Neural cell (in vitro differentiated cells): ENCODE results near the gene INS. TPM values are rescaled to one million over a fixed set of nuclear protein-coding genes. Genes with fewer than 3 reads are reported as not detected.

Source experiments
- H2AFZ ChIP-seq: fragments of 200-600, 300-800 bp; sonication (generic), shearing (Covaris generic); 2 replicates; pipeline ENCODE4 v1.6.0; 2014; ENCODE audit warnings: low read depth, mild to moderate bottlenecking, antibody characterized with exemption, low read length, moderate library complexity
- H3F3A ChIP-seq: fragments of 200-600 bp; shearing (Covaris generic); 2 replicates; pipeline ENCODE4 v1.6.1; 2016; ENCODE audit warnings: mild to moderate bottlenecking, moderate library complexity, mixed read lengths, antibody characterized with exemption, low read length; ENCODE audit not compliant: insufficient read depth, poor library complexity, severe bottlenecking
- H3K27ac ChIP-seq: fragments of 200-600, 300-800 bp; sonication (generic), shearing (Covaris generic); 2 replicates; pipeline ENCODE4 v1.5.1; 2014; ENCODE audit warnings: mild to moderate bottlenecking, low read length, moderate library complexity
- H3K27me3 ChIP-seq: fragments of 300-800, 200-600 bp; sonication (generic), shearing (Covaris generic); 2 replicates; pipeline ENCODE4 v1.6.0; 2014; ENCODE audit warnings: mild to moderate bottlenecking, low read depth, low read length, moderate library complexity; ENCODE audit not compliant: insufficient read depth
- H3K36me3 ChIP-seq: fragments of 300-800, 200-600 bp; sonication (generic), shearing (Covaris generic); 2 replicates; pipeline ENCODE4 v1.5.1; 2014; ENCODE audit warnings: mild to moderate bottlenecking, antibody characterized with exemption, low read length, moderate library complexity; ENCODE audit not compliant: insufficient read depth
- H3K4me2 ChIP-seq: fragments of 300-800, 200-600 bp; sonication (generic), shearing (Covaris generic); 2 replicates; pipeline ENCODE4 v1.6.0; 2014; ENCODE audit warnings: mild to moderate bottlenecking, low read length
- H3K4me3 ChIP-seq: fragments of 300-800, 200-600 bp; sonication (generic), shearing (Covaris generic); 2 replicates; pipeline ENCODE4 v1.5.1; 2014; ENCODE audit warnings: mild to moderate bottlenecking, low read length, moderate library complexity
- H3K79me2 ChIP-seq: fragments of 200-600 bp; shearing (Covaris generic); replicated peaks from 2 replicates; pipeline ENCODE4 v1.6.0; 2014; ENCODE audit warnings: mild to moderate bottlenecking, low read length, moderate library complexity; ENCODE audit not compliant: insufficient read depth
- H3K9ac ChIP-seq: fragments of 300-800, 200-600 bp; sonication (generic), shearing (Covaris generic); 2 replicates; pipeline ENCODE4 v1.6.1; 2016; ENCODE audit warnings: mild to moderate bottlenecking, low read length, mixed read lengths
- H3K9me2 ChIP-seq: fragments of 200-600 bp; shearing (Covaris generic); 2 replicates; pipeline ENCODE4 v1.6.1; 2016; ENCODE audit warnings: mild to moderate bottlenecking, low read length, mixed read lengths; ENCODE audit not compliant: insufficient read depth
- H3K9me3 ChIP-seq: fragments of 200-600, 300-800 bp; sonication (generic), shearing (Covaris generic); 2 replicates; pipeline ENCODE4 v1.6.1; 2016; ENCODE audit warnings: mild to moderate bottlenecking, mixed run types, low read length, moderate library complexity, mixed read lengths
- H4K20me1 ChIP-seq: fragments of 200-600 bp; shearing (Covaris generic); 2 replicates; pipeline ENCODE4 v1.6.1; 2016; ENCODE audit warnings: mild to moderate bottlenecking, mixed run types; ENCODE audit not compliant: insufficient read depth
- EP300 ChIP-seq: fragments of 450-650 bp; conservative IDR thresholded peaks from 2 replicates; pipeline ENCODE4 v1.6.1; 2014; ENCODE audit warnings: antibody characterized with exemption, mild to moderate bottlenecking, moderate library complexity; ENCODE audit not compliant: poor library complexity, severe bottlenecking
- EZH2 ChIP-seq: fragments of 200-600, 300-800 bp; shearing (Covaris generic), sonication (generic); IDR thresholded peaks from 2 replicates; pipeline ENCODE4 v1.6.1; 2014; ENCODE audit warnings: antibody characterized with exemption, low read length, borderline replicate concordance, mild to moderate bottlenecking; ENCODE audit not compliant: insufficient read depth, poor library complexity, severe bottlenecking
- MXI1 ChIP-seq: fragments of 450-650 bp; conservative IDR thresholded peaks from 2 replicates; pipeline ENCODE4 v1.6.1; 2014; ENCODE audit warnings: antibody characterized with exemption, mild to moderate bottlenecking; ENCODE audit not compliant: poor library complexity, severe bottlenecking
- POLR2AphosphoS5 ChIP-seq: IDR thresholded peaks from 2 replicates; pipeline ENCODE4 v1.6.1; 2012
- RAD21 ChIP-seq: fragments of 450-650 bp; conservative IDR thresholded peaks from 2 replicates; pipeline ENCODE4 v1.6.1; 2014; ENCODE audit warnings: antibody characterized with exemption, mild to moderate bottlenecking, moderate library complexity
- SMC3 ChIP-seq: fragments of 450-650 bp; conservative IDR thresholded peaks from 2 replicates; pipeline ENCODE4 v1.6.1; 2014; ENCODE audit warnings: antibody characterized with exemption, mild to moderate bottlenecking, moderate library complexity; ENCODE audit not compliant: poor library complexity
- TAF1 ChIP-seq: IDR thresholded peaks from 2 replicates; pipeline ENCODE4 v1.6.1; 2012; ENCODE audit warnings: low read depth
- polyA plus RNA-seq: library from polyadenylated mRNA; depleted of rRNA; stranded (reverse); fragments of >200 nt; gene quantifications from 2 replicates; pipeline ENCODE4 v1.2.3, GENCODE V29; 2014
- TF ChIP-seq, protein P1 (sequence below): IDR thresholded peaks from 2 replicates; pipeline ENCODE4 v1.6.1; 2012; ENCODE audit warnings: borderline replicate concordance
- TF ChIP-seq, protein P2 (sequence below): fragments of 450-650 bp; IDR thresholded peaks from 2 replicates; pipeline ENCODE4 v1.5.1; 2014; ENCODE audit warnings: antibody characterized with exemption, mild to moderate bottlenecking, moderate library complexity; ENCODE audit not compliant: poor library complexity, severe bottlenecking

INS gene
- polyA plus RNA-seq, 1 donor from 2014 or later, result not detected

- Histone ChIP-seq H4K20me1 (no peaks in the 10 kb centered on the region), H3K79me2 (no peaks in the 10 kb centered on the region), H3K27me3 (no peaks in the 10 kb centered on the region), H2AFZ (no peak overlapping the region), H3K9me2 (no peaks in the 10 kb centered on the region), H3K36me3 (no peaks in the 10 kb centered on the region), H3K4me3 (no peak overlapping the region), H3K4me2 (no peak overlapping the region), H3K27ac (no peak overlapping the region), H3F3A (no peaks in the 10 kb centered on the region), H3K9ac (no peak overlapping the region), H3K9me3 (peaks cover 6% of the 10 kb centered on the region)
- TF ChIP-seq TAF1, result no peak
- no peak for TF ChIP-seq MXI1
- no peak for TF ChIP-seq EP300
- TF ChIP-seq, protein P1, sequence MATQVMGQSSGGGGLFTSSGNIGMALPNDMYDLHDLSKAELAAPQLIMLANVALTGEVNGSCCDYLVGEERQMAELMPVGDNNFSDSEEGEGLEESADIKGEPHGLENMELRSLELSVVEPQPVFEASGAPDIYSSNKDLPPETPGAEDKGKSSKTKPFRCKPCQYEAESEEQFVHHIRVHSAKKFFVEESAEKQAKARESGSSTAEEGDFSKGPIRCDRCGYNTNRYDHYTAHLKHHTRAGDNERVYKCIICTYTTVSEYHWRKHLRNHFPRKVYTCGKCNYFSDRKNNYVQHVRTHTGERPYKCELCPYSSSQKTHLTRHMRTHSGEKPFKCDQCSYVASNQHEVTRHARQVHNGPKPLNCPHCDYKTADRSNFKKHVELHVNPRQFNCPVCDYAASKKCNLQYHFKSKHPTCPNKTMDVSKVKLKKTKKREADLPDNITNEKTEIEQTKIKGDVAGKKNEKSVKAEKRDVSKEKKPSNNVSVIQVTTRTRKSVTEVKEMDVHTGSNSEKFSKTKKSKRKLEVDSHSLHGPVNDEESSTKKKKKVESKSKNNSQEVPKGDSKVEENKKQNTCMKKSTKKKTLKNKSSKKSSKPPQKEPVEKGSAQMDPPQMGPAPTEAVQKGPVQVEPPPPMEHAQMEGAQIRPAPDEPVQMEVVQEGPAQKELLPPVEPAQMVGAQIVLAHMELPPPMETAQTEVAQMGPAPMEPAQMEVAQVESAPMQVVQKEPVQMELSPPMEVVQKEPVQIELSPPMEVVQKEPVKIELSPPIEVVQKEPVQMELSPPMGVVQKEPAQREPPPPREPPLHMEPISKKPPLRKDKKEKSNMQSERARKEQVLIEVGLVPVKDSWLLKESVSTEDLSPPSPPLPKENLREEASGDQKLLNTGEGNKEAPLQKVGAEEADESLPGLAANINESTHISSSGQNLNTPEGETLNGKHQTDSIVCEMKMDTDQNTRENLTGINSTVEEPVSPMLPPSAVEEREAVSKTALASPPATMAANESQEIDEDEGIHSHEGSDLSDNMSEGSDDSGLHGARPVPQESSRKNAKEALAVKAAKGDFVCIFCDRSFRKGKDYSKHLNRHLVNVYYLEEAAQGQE, result no peak
- no peak for TF ChIP-seq EZH2
- TF ChIP-seq, protein P2, sequence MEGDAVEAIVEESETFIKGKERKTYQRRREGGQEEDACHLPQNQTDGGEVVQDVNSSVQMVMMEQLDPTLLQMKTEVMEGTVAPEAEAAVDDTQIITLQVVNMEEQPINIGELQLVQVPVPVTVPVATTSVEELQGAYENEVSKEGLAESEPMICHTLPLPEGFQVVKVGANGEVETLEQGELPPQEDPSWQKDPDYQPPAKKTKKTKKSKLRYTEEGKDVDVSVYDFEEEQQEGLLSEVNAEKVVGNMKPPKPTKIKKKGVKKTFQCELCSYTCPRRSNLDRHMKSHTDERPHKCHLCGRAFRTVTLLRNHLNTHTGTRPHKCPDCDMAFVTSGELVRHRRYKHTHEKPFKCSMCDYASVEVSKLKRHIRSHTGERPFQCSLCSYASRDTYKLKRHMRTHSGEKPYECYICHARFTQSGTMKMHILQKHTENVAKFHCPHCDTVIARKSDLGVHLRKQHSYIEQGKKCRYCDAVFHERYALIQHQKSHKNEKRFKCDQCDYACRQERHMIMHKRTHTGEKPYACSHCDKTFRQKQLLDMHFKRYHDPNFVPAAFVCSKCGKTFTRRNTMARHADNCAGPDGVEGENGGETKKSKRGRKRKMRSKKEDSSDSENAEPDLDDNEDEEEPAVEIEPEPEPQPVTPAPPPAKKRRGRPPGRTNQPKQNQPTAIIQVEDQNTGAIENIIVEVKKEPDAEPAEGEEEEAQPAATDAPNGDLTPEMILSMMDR, result no peak
- no peak for TF ChIP-seq RAD21
- TF ChIP-seq POLR2AphosphoS5, result no peak
- TF ChIP-seq SMC3, result no peak
Observed at GRCh38 chr11:2116680-2117079, 44.3 kb downstream of the INS start.

- TF ChIP-seq MXI1, result no peak
- no peak for TF ChIP-seq TAF1
- TF ChIP-seq RAD21, result no peak
- TF ChIP-seq, protein P1, result no peak
- TF ChIP-seq POLR2AphosphoS5, result no peak
- no peak for TF ChIP-seq EP300
- TF ChIP-seq, protein P2, result no peak
- no peak for TF ChIP-seq SMC3
- TF ChIP-seq EZH2, result no peak
- Histone ChIP-seq H4K20me1 (no peaks in the 10 kb centered on the region), H3K27me3 (no peaks in the 10 kb centered on the region), H3F3A (no peaks in the 10 kb centered on the region), H3K36me3 (no peaks in the 10 kb centered on the region), H3K4me3 (no peak overlapping the region), H3K9ac (no peak overlapping the region), H3K9me2 (no peaks in the 10 kb centered on the region), H2AFZ (no peak overlapping the region), H3K27ac (no peak overlapping the region), H3K4me2 (no peak overlapping the region), H3K9me3 (peaks cover 6% of the 10 kb centered on the region), H3K79me2 (no peaks in the 10 kb centered on the region)
Observed at GRCh38 chr11:2115308-2115707, 45.7 kb downstream of the INS start.
